Measurements from ENCODE around the gene PIGS.
"Not testable (repeated sequence)": the region's sequence is repeated elsewhere in the genome, so short reads cannot be mapped to it uniquely, and the experiment has no call there.

Gene PIGS

DNA sequence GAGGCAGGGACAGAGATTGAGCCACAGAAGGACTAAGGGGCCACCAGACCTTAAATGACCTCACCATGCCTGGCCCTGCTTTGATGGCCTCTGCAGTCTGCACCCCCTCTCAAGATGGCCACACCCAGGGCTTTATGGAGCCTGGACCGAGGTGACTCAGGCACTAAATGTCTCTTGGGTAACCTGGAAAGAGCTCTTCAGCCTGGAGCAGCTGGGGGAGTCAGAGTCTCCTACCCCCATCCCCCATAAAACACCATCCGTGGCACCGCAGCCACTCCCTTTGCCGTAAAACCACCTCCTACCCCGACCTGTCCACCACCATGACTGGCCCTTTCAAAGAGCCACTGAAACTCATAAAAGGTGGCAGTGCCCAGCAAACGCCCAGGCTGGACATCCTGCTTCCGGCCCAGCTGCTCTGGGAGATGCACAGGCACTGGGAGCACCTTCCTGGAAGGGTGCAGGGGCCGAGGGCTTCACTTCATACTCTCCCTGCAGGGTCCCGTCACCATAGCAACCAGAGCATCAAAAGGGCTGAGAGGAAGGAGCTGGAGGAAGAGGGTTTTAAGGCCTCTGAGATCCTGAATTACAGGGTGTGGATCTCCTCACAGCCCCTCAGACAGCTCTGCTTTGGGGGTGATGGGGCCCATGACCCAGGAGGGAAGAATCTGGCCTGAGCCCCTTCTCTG lies 42.9 kb downstream of the PIGS start:
- DNase-seq, result no peak

DNA sequence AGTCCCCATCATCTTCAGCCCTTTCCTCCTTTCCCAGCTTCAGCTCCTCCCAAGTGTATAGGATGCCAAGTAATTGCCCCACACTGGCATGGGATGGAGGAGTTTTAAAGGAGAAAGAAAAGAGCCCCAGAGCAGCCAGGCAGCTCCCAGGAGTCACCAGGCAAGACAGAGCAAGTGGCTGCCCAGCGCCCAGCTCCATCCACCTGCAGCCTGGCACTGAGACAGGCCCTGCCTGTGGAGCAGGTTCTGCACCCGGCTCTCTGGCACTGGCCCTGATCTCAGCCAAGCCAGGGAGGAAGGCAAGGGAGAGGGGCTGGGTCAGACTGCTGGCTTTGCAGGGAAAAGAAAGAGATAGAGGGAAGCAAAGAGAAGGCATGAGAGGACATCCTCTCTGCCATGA lies 43.5 kb downstream of the PIGS start:
- DNase-seq, result no peak

DNA sequence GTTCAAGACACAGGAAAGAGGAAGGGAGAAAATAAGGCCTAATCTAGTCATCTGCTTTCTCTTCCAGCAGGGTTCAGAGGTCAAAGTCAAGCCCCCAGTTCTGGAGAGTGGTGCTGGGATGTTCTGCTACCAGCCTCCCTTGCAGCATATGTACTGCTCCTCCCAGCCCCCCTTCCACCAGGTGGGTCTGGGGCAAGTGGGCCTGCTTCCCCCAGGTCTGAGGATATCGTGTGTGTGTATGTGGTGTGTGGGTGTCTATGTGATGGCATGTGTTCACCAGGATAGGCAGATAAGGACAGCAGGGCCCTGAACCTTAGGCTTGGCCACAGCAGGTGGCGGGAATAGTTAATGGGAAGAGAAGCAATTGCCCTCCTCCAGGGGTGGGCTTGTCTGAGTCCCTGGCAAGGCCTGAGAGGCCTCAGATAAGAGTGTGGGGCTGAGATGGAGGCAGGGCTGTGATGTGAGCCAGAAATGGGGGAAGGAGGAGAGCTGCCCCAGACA lies 44.1 kb downstream of the PIGS start:
- DNase-seq, result no peak

DNA sequence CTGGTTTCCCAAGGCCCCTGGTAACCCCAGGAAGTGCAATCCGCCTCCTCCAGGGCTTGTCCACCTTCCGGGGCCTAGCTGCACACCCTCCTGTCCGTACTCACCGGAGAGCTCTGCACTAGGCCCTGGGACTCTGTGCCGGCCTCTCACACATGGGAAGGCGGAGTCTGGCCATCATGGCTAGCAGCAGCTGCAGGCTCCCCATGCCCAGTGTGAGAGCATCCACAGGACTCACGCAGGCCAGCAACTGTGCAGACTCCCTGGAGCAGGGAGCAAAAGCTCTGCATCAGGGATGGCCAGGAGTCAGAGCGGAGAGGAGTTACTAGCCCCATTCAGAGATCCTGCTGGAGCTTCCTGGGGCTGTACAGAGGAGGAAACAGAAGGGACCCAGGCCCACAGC lies 44.9 kb downstream of the PIGS start:
- DNase-seq, result no peak

DNA sequence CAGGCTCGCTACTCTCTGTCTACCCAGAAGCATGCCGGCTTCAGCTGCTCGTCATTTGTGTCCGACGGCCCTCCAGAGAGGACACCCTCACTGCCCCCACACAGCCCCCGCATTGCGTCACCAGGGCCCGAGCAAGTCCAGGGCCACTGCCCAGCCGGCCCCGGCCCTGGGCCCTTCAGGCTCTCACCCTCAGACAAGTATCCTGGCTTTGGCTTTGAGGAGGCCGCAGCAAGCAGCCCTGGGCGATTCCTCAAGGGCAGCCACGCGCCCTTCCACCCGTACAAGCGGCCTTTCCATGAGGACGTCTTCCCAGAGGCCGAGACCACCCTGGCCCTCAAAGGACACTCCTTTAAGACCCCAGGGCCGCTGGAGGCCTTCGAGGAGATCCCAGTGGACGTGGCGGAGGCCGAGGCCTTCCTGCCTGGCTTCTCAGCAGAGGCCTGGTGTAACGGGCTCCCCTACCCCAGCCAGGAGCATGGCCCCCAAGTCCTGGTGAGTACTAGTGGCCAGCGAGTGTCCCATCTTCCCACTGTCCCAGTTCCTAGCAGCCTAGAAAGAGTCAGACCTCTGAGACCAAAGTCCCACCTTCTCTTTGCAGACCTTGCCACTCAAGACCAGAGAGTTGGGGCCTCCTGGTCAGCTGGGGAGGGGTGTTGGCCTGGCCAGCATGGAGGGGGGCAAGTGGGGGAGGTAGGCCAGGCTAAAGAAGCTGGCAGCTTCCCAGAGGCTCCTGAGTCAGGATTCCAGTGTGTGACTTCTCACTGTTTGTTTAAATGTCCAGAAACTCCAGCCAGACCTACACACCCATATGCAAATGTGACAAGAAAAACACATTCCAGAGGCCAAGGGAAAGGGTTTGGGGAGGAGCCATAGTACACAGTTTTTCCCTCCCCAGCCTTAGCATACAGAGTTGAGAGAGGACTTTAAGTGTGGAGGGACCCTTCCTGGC lies 46.6 kb downstream of the PIGS start:
- DNase-seq, result no peak

DNA sequence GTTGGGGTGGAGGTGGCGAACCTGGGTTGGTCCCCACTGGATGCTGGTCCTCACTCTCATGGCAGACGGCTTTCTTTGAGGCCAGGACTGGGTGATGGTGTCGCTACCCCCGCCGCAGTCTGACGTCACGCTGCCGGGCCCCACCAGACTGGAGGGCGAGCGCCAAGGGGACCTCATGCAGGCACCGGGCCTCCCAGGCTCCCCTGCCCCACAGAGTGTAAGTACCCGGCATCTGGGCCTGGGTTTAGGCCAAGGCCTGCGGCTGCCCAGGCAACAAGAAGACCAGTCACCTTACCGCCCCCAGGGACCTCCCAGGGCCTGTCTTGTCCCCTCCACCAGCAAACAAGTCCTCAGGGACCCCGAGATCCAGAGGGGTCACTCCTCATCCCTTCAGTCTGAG lies 47.4 kb downstream of the PIGS start:
- DNase-seq, result no peak

DNA sequence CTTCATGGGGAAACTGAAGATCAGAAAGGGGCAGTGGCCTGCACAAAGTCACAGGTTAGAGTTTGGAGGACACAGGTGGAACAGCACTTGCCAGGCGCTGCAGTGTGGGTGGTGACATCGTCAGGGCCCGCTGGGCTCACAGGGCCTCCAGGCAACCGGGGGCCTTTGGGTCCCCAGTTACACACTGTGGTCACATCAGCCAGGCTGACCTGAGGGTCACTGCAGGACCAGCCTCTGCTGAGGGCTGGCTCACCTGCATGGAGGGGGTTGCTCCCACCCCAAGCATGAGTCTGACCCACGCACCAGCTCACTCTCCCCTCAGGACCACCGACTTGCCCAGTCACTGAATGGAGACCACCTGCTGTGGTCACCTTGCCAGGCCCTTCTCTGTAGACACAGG lies 48.1 kb downstream of the PIGS start:
- DNase-seq, result no peak

DNA sequence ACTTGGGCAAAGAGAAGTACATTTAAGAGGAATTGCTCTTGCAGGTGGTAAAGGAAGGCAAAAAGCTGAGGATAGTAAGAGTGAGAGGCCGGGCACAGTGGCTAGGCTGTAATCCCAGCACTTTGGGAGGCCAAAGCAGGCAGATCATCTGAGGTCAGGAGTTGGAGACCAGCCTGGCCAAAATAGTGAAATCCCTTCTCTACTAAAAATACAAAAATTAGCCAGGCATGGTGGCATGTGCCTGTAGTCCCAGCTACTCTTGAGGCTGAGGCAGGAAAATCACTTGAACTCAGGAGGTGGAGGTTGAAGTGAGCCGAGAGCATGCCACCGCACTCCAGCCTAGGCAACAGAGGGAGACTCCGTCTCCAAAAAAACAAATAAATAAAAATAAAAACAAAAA lies 49.0 kb downstream of the PIGS start:
- not testable (repeated sequence) for DNase-seq

- no peak for DNase-seq
Observed at GRCh38 chr17:28521311-28522085, 49.8 kb downstream of the PIGS start.

GRCh38 chr17:28520687-28521086 lies 50.6 kb downstream of the PIGS start:
- DNase-seq, result no peak

DNA sequence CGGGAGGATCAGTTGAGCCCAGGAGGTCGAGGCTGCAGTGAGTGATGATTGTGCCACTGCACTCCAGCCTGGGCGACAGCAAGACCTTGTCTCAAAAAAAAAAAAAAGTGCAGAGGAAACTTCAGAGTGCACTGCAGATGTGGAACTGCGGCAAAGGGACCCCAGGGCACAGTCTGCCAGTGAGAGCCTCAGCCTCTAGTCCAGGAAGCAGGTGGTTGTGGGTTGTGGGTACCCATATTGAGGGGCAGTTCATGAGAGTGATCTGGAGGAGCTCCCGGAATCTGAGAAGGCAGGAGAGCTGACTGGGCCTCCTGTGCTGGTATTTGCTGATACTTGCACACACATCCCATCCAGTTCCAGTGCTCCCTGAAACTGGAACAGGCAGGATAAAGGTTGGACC lies 52.1 kb downstream of the PIGS start:
- no peak for DNase-seq

DNA sequence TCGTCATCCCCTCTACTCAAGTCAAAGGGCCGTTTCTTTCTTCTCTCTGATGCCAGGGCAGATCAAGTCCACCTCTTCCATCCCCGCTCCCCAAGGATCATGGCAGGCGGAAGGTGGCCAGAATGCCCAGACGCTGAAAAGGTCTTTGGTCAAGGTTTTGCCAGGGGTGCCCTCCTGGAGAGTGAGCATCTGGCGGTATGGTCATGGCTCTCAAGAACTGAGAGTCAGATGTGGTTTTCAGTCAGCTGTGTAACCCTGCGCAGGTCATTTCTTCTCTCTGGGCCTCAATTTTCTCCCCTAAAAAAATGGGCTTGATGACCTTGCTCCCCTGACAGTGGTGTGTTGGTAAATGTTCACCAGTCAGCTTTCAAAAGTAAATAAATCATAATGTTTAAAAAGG lies 52.7 kb downstream of the PIGS start:
- no peak for DNase-seq

DNA sequence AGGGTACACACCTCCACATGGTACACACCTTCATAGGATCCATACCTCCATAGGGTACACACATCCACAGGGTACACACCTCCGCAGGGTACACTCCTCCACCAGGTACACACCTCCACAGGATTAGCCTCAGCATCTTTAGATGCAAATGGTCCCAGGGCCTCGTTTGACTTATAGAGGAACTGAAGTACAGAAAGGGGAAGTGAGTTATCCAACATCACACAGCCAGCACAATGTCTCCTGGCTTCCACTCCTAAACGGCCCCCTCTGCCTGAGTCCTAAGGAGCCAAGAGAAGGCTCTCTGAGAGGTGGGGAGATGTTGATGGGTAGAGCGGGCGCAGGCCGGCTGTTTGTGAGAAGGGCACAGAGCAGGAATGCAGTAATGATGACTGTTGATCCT lies 53.2 kb downstream of the PIGS start:
- DNase-seq, result no peak

GRCh38 chr17:28515518-28515917 lies 55.8 kb downstream of the PIGS start:
- DNase-seq, result no peak

GRCh38 chr17:28514561-28515002 lies 56.7 kb downstream of the PIGS start:
- no peak for DNase-seq

GRCh38 chr17:28513476-28513875 lies 57.8 kb downstream of the PIGS start:
- no peak for DNase-seq

DNA sequence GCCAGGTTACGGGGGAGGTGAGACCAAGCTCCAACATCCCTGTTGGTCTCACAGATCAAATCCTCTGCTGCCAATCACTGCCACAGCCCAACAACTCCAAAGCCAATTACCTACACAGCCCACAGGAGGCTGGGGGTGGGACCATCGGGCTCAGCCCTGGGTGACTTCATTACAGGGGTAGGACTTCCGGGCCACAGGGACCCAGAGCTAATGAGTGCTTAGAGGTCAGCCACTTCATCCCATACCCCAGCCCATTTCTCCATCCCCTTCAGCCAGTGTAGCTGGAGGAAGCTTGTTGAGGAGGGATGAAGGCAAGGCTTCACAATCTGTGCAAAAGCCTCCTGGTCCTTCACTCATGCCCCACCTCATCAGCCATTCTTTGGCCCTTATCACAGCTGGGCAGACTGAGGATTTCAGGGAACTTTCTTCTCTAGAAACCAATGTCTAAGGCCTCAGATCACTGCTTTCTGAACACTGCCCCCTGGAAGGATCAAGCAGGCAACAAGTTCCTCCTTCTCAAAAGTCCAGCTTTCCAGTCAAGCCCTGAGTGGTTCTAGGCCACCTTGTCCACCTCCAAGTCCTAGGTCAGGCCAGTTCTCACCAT lies 59.4 kb downstream of the PIGS start:
- DNase-seq, result peak; percentile 56

- DNase-seq, result no peak
Observed at GRCh38 chr17:28509789-28510188, 61.5 kb downstream of the PIGS start.

GRCh38 chr17:28508211-28508724 lies 63.1 kb downstream of the PIGS start:
- peak; percentile 71 for DNase-seq

DNA sequence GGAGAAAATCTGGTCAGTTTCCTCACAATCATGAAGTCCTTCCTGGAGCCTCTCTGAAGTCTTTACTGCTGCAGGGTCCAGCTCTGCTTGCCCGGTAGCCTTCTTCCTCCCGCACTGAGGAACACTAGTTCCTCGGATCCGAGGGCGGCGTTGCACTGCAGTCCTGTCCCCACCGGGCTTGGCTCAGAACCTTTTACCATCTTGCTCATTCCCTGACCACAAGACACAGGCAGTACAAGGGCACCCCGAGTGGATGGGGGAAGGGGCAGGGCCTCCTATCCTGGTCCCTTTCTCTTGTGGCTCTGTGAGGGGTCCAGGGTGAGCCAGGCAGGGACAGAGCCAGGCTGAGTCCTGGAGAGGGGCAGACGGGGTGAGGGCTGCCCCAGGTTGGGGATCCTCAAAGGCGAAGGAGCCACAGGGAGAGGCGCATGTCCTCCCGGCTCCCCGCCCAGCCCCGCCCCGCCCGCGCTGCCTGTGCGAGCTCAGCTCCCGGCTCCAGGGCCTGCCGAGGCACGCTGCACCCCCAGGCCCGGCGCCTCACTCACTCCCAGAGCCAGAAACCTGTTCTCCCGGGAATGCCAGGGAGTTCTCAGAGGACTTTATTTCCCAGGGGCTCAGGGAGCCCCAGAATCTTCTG lies 63.6 kb downstream of the PIGS start:
- DNase-seq, result peak; percentile 71

DNA sequence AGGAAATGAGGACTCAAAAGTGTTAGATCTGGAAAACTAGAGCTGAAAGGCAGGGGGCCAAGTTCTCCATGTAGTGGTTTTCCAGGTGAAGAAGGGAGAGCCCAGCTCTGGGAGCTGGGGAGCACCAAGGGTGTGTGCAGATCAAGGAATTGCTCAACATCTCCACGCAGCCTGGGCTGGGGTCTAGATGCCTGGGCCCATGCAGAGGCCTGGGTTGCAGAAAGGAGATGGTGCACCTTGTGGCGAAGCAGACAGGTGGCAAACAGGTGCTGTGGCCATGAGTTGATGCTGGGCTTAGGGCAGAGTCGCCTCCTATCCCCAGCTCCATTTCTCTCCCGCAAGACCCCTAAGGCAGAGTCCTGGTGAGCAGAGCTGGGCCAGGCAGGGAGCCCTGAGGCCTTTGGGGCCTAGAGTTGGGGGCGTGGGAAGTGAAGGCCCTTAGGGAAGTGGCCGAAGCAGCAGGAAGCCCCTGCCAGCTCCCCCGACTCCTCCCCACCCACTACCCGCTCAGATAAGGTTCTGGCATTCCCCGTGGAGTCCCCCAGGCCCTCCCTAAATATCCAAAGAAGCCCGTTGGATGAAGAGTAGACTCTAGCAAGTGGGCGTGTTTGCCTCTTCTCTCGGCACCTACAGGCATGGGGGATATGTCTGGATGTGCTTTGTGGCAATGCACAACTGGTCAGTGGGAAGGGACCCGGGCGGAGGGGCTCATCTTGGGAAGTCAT lies 64.4 kb downstream of the PIGS start:
- peak; percentile 19 for DNase-seq
